Keratinocyte (primary cell): ENCODE data around the gene GDAP2.

Experiments used
- CTCF ChIP-seq, 3 experiments: IDR thresholded peaks in 1 of 3; conservative IDR thresholded peaks in 1 of 3; optimal IDR thresholded peaks in 1 of 3; 2 replicates in 2 of 3; 3 replicates in 1 of 3; pipeline versions ENCODE3 to v1.5.1; 2011; ENCODE audit warnings: low read length in 3 of 3, mild to moderate bottlenecking in 3 of 3, moderate library complexity in 2 of 3, control low read depth in 1 of 3, inconsistent platforms in 1 of 3; ENCODE audit not compliant: insufficient read depth in 2 of 3; ENCODE audit errors: extremely low read depth in 1 of 3
- EZH2 ChIP-seq: IDR thresholded peaks from one replicate; pipeline ENCODE4 v1.6.1; 2012; ENCODE audit warnings: inconsistent platforms, mild to moderate bottlenecking, low read length, moderate library complexity

- no peak for TF ChIP-seq CTCF (optimal IDR thresholded peaks at IDR 0.05 in 1 of 3, IDR thresholded peaks at IDR 0.05 in 1 of 3, conservative IDR thresholded peaks at IDR 0.05 in 1 of 3; ENCODE audit: extremely low read depth in 1 of 3, insufficient read depth in 2 of 3, low read length in 3 of 3)
- no peak for TF ChIP-seq EZH2
Observed at GRCh38 chr1:117818456-117818855, 111.0 kb downstream of the GDAP2 start.
